HG02885 (cell line): Measurements from ENCODE around the gene PRRC2B.

ENCODE experiments used
- ATAC-seq: cut with Tn5 transposase; IDR thresholded peaks from one replicate; pipeline ENCODE4 v1.9.1; 2021; ENCODE audit warnings: mild to moderate bottlenecking; ENCODE audit not compliant: unreplicated experiment, poor library complexity

The PRRC2B gene

GRCh38 chr9:131481441-131482342 is 87.8 kb downstream of the PRRC2B start:
- no peak for ATAC-seq

DNA sequence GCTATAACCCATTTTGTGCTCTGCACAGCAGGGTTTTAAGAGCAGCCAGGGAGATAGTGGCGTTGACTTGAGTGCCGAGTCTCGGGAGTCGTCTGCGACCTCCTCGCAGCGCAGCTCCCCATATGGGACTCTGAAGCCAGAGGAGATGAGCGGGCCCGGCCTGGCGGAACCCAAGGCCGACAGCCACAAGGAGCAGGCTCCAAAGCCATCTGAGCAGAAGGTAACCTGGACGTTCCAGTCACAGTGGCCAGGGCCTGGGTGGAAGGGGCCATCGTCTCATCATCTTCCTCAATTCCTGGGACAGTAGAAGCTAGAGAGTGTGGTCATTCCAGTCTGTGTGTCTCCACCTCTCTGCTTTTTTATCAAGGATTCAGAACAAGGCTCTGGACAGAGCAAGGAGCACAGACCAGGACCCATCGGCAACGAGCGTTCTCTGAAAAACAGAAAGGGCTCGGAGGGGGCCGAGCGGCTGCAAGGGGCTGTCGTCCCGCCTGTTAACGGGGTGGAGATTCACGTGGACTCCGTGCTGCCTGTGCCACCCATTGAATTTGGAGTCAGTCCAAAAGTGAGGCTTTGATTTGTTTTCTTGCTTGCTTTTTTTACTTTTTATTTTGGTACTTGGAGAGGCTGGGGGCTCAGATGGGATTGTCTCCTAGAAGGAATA is 88.6 kb downstream of the PRRC2B start:
- ATAC-seq, result no peak

GRCh38 chr9:131483319-131484050 is 89.6 kb downstream of the PRRC2B start:
- no peak for ATAC-seq

DNA sequence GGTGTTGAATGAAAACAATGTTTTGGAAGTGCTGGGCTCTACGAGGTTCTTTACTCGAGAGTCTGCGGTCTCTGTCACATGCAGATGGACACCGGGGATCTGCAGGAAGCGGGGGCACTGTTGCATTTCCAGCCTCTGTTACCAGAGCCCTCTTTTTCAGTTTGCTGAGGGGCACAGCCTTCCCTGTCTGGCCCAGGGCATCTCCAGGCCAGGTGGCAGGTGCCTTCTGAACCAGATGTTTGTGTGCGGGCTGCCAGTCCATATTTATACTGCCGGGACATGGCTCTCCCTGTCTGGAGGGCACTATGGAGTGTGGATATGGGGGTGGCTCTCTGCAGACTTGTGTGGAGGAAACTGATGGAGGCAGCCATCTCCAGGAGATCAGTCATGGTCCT is 90.2 kb downstream of the PRRC2B start:
- no peak for ATAC-seq

GRCh38 chr9:131484560-131485185 is 90.8 kb downstream of the PRRC2B start:
- ATAC-seq, result no peak

GRCh38 chr9:131485206-131485605 is 91.3 kb downstream of the PRRC2B start:
- ATAC-seq, result no peak

GRCh38 chr9:131485728-131486422 is 92.0 kb downstream of the PRRC2B start:
- no peak for ATAC-seq

DNA sequence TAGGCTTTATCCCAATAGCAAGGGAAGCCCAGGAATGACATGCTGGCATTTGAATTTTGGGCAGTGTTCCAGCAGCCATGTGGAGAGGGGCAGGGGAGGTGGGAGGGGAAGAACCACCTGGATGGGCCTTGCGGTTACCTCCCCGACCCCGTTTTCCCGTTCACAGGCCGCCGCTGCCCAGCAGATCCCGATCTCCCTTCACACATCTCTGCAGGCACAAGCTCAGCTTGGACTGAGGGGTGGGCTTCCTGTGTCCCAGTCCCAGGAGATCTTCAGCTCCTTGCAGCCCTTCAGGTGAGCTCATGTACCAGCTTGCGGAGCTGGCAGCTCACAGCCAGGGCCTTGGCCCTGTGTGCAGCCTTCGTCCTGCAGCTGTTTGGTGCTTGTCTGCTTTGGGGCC is 93.1 kb downstream of the PRRC2B start:
- ATAC-seq, result no peak

DNA sequence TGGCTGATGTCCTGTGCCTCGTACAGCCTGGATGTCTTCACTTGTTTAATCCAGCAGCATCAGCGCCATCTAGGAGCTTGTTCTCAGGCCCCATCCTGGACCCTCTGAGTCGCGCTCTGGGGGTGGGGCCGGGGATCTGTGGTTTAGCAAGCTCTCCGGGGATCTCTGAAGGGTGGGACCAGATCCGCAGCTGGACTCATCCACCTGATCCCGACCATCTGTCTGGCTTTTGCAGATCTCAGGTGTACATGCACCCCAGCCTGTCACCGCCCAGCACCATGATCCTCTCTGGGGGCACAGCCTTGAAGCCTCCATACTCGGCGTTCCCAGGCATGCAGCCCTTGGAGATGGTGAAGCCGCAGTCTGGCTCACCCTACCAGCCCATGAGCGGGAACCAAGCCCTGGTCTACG is 93.7 kb downstream of the PRRC2B start:
- ATAC-seq, result no peak

GRCh38 chr9:131490514-131490913 is 96.6 kb downstream of the PRRC2B start:
- ATAC-seq, result no peak

- ATAC-seq, result no peak
Observed at GRCh38 chr9:131491001-131491710, 97.3 kb downstream of the PRRC2B start.

DNA sequence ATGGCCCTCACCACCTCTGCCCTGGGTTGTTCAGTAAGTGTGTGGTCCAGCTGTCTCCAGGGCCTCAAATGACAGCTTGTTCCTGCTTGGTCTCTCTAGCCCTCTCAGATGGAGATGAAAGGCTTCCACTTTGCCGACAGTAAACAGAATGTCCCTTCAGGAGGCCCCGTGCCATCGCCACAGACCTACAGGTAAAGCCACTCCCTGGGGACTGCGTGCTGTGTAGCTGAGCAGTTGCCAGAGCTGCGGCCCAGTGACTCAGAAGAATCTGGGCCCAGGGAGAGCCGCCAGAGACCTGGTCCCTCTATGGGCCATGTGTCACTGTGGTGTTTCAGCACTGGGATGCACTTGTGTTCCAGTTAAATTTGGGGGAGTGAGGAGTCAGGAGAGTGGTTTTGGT is 98.2 kb downstream of the PRRC2B start:
- no peak for ATAC-seq

- no peak for ATAC-seq
Observed at GRCh38 chr9:131494296-131494870, 100.5 kb downstream of the PRRC2B start.

DNA sequence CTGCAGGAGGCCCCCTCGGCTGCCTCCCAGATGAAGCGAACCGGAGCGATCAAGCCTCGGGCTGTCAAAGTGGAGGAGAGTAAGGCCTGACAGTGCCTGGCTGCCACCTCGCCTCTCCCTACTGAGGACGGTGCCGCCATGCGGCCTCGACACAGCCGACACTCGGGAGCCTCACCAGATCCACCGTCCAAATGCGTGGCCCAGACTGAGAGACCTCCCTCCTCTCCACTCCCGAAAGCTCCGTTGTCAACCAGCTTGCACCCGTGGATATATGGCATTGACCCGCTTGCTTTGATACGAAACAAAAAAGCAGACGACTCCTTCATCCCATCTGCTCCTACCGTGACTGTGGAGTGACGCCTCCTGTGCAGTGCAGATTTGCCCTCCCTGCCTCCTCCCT is 101.9 kb downstream of the PRRC2B start:
- no peak for ATAC-seq

GRCh38 chr9:131496844-131497405 is 103.0 kb downstream of the PRRC2B start:
- no peak for ATAC-seq

GRCh38 chr9:131499254-131499767 is 105.4 kb downstream of the PRRC2B start:
- no peak for ATAC-seq

GRCh38 chr9:131500377-131500776 is 106.5 kb downstream of the PRRC2B start:
- ATAC-seq, result no peak

DNA sequence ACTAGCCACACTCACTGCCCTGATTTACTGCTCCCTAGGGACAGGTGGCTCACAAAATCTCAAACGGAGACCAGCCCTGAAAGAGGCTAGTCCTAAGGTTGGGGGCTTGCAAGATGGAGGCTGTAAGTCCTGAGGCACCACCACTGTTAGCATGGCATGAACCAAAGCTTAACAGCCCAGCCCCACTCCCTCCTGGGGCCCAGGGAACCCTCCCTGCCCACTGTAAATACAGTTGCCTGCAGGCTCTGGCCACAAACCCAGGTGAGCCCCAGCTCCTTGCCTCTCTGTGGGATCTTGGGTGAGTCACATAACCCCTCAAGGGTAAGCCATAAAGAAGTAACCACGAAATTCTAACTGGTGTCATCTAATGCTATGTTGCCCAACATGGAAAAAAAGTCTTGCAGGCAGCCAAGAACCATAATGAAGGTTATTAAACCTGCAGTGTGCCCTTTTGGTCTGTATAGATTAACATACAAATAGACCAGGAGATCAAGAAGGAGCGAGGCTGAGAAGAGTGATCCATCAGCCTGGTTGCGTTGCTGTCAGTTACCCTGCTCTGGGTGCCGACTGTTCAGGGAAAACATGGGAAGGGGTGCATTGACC is 107.2 kb downstream of the PRRC2B start:
- no peak for ATAC-seq
